Measurements from ENCODE around the gene RPS6KA2.

Gene RPS6KA2

DNA sequence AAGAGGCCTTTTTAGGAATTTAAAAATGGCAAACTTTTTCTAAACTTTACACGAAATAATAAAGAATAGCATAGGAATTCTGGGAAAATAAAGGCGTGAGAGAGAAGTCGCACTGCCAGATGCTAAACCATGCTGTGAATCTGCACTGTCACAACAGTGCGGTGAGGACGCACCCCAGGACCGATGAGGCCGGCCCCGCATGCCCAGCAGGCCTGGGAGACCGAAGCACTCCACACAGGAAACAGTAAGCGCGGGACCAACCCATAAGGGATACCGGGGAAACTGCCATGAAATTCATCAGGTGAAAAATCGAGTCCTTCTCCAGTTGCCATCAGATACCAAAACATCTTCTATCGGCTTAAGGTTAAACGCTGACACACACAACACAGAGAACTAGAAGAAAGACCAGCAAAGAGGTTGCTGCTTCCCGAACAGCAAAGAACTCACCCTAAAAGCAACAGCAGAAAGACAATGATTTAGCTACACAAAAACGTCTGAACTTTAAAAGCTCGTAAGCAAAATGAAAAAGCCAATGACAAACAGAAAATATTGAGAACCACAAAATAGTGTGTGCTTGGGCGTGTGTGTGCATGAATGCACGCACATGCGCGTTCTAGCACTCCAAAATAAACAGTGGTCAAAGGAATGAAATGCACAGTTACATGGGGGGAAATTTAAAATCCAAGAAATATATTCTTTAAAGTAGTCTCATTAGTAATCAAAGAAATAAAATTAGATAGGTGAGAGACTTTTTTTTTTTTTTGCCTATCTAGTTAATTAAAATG is 55.9 kb downstream of the RPS6KA2 start:
- TF ChIP-seq, protein P1, sequence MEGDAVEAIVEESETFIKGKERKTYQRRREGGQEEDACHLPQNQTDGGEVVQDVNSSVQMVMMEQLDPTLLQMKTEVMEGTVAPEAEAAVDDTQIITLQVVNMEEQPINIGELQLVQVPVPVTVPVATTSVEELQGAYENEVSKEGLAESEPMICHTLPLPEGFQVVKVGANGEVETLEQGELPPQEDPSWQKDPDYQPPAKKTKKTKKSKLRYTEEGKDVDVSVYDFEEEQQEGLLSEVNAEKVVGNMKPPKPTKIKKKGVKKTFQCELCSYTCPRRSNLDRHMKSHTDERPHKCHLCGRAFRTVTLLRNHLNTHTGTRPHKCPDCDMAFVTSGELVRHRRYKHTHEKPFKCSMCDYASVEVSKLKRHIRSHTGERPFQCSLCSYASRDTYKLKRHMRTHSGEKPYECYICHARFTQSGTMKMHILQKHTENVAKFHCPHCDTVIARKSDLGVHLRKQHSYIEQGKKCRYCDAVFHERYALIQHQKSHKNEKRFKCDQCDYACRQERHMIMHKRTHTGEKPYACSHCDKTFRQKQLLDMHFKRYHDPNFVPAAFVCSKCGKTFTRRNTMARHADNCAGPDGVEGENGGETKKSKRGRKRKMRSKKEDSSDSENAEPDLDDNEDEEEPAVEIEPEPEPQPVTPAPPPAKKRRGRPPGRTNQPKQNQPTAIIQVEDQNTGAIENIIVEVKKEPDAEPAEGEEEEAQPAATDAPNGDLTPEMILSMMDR (IDR thresholded peaks at IDR 0.05; ENCODE audit: insufficient read depth, low read length, poor library complexity, severe bottlenecking) = no peak
- H3K36me3 ChIP-seq (ENCODE audit: control insufficient read depth, insufficient read depth, low read length) = no peaks in the 10 kb centered on the region
- H3K27me3 ChIP-seq (replicated peaks; ENCODE audit: control insufficient read depth, insufficient read depth, low read length) = no peaks in the 10 kb centered on the region; the same call in 1 of the 2 replicates
- H3K4me3 ChIP-seq (replicated peaks; ENCODE audit: low read depth, low read length) = no peak overlapping the region
- no peak for DNase-seq (ENCODE audit: extremely low read depth, insufficient read length)

DNA sequence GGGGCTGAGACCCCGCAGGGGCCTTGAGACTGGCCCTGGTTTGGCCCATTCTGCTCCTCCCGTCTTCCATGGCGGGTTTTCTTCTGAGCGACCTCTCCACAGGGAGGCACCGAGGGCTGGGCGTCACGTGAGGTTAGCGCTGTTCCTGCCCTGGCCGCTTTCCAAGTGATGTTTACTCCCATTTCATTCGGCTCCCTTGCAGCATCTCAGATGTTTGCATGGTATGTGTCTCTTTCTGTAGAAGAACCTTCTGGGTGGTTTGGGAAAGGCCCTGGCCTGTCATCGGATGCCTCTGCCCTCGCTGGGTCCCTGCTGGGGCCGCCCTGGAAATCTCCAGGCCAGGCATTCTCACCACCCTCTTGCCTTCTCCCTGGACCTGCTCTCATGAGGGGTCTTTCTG is 57.8 kb downstream of the RPS6KA2 start:
- H3K36me3 ChIP-seq (ENCODE audit: control insufficient read depth, insufficient read depth, low read length) = no peaks in the 10 kb centered on the region
- TF ChIP-seq, protein P1 (IDR thresholded peaks at IDR 0.05; ENCODE audit: insufficient read depth, low read length, poor library complexity, severe bottlenecking) = no peak
- no peak overlapping the region for H3K4me3 ChIP-seq (replicated peaks; ENCODE audit: low read depth, low read length)
- DNase-seq (ENCODE audit: extremely low read depth, insufficient read length) = no peak
- no peaks in the 10 kb centered on the region; the same call in 1 of the 2 replicates for H3K27me3 ChIP-seq (replicated peaks; ENCODE audit: control insufficient read depth, insufficient read depth, low read length)

DNA sequence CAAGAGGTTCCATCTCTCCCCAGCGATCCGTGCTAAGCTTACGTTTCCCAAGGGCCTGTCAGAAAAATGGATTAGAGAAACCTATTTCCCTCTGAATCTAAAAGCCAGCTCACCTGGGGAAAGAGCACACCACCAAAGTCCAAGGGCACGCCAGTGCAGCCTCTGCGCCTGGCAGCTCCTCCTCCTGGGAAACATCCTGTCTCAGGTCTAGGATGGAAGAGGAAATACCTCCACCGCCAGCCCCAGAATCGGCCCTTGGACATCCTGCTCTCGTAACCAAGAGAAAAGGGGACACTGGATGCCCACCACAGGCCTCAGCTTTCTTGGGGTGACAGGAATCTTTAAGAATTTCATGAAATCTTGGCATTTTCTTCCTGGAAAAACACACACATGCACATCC is 59.2 kb downstream of the RPS6KA2 start:
- Histone ChIP-seq H3K36me3 (ENCODE audit: control insufficient read depth, insufficient read depth, low read length) (no peaks in the 10 kb centered on the region), H3K27me3 (replicated peaks; ENCODE audit: control insufficient read depth, insufficient read depth, low read length) (no peaks in the 10 kb centered on the region; the same call in 1 of the 2 replicates), H3K4me3 (replicated peaks; ENCODE audit: low read depth, low read length) (no peak overlapping the region)
- no peak for DNase-seq (ENCODE audit: extremely low read depth, insufficient read length)
- TF ChIP-seq, protein P1 (IDR thresholded peaks at IDR 0.05; ENCODE audit: insufficient read depth, low read length, poor library complexity, severe bottlenecking) = no peak

DNA sequence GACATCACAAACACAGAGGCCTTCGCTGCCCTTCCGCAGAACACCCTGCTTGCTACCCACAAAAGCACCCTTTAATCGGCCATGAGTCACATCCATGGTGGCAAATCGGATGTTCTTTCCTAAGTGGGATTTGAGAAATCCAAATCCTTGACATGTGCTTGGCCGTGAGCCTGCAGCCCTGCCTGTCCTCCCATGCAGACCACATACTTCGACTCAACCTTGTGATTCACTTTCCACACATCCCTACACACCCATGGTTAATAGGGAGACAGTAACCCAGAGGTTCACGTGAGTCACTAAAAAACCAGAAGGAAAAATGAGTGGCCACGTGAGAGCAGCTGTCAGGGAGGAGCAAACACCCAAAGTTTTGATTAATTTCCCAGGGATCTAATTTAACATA is 59.9 kb downstream of the RPS6KA2 start:
- TF ChIP-seq, protein P1 (IDR thresholded peaks at IDR 0.05; ENCODE audit: insufficient read depth, low read length, poor library complexity, severe bottlenecking) = no peak
- H3K36me3 ChIP-seq (ENCODE audit: control insufficient read depth, insufficient read depth, low read length) = no peaks in the 10 kb centered on the region
- H3K27me3 ChIP-seq (replicated peaks; ENCODE audit: control insufficient read depth, insufficient read depth, low read length) = no peaks in the 10 kb centered on the region; the same call in 1 of the 2 replicates
- H3K4me3 ChIP-seq (replicated peaks; ENCODE audit: low read depth, low read length) = no peak overlapping the region
- DNase-seq (ENCODE audit: extremely low read depth, insufficient read length) = no peak

DNA sequence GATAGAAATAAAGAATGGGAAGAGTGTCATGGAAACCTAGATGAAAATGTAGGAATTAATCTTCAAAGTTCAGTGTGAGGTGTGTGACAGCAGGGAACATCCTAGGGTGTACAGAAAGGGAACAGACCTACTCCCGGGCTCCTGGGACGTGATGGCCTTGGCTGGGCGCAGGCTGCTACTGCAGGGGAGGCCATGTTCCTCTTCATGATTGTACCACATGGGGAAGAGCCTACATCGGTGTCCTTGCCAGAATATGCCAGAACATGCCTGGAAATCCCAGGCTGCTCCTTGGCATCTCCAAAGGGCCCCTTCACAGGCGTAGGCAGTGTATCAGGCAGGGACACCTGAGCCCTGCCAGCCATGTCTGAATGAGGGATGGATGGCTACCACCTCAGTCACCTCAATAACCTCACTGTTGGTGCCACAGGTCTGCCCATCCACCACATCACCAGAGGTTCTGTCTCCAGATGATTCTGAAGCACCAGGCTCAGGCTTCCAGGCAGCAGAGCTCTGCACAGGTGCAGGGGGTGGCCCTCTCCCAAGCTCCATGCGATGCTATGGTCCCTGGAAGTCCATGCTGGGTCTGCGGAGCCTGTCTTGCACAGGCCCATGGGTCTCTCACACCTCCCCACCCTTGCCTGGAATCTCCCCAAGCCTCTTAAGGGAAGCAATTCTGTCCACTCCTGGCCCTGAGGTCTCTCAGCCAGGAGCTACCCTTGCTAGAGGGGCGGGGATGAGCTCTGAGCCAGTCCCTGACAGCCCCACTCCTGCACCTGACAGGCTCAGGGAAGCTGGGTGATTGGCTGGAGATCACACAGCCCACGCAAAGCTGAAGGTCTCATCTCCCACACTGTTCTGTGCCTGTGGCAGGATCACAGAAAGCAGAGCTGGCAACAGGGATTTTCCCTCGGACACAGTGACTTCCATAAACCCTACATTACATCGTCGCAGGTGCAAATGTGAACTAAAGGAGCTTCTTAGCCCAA is 60.7 kb downstream of the RPS6KA2 start:
- TF ChIP-seq, protein P1 (IDR thresholded peaks at IDR 0.05; ENCODE audit: insufficient read depth, low read length, poor library complexity, severe bottlenecking) = no peak
- DNase-seq (ENCODE audit: extremely low read depth, insufficient read length) = no peak
- Histone ChIP-seq H3K27me3 (replicated peaks; ENCODE audit: control insufficient read depth, insufficient read depth, low read length) (no peaks in the 10 kb centered on the region; the same call in 1 of the 2 replicates), H3K4me3 (replicated peaks; ENCODE audit: low read depth, low read length) (no peak overlapping the region), H3K36me3 (ENCODE audit: control insufficient read depth, insufficient read depth, low read length) (no peaks in the 10 kb centered on the region)
